GM21447 (cell line): ENCODE results near the gene ENDOU.
A peak's percentile ranks its signal among the peaks of the same experiment; 100 is the strongest.

Source experiments
- ATAC-seq: cut with Tn5 transposase; IDR thresholded peaks from one replicate; pipeline ENCODE4 v1.9.1; 2021; ENCODE audit not compliant: unreplicated experiment

ENDOU gene

GRCh38 chr12:47725091-47725772, at the start of gene ENDOU:
ENDOU (minus strand) TSS chr12:47725490; CDS start chr12:47725413, 77 bp downstream.
- ATAC-seq: no peak

GRCh38 chr12:47774663-47775062, 49.4 kb upstream of the ENDOU start:
- no peak for ATAC-seq

- ATAC-seq: peak; percentile 9
These were observed 48.7 kb upstream of the ENDOU start for GRCh38 chr12:47773858-47774580.

GRCh38 chr12:47773062-47773857, 48.0 kb upstream of the ENDOU start, which contains the start of gene SLC48A1:
SLC48A1 (plus strand) TSS chr12:47773238; CDS start chr12:47773305, 67 bp downstream.
- ATAC-seq: peak; percentile 74

GRCh38 chr12:47772738-47773061, 47.4 kb upstream of the ENDOU start:
- no peak for ATAC-seq

DNA sequence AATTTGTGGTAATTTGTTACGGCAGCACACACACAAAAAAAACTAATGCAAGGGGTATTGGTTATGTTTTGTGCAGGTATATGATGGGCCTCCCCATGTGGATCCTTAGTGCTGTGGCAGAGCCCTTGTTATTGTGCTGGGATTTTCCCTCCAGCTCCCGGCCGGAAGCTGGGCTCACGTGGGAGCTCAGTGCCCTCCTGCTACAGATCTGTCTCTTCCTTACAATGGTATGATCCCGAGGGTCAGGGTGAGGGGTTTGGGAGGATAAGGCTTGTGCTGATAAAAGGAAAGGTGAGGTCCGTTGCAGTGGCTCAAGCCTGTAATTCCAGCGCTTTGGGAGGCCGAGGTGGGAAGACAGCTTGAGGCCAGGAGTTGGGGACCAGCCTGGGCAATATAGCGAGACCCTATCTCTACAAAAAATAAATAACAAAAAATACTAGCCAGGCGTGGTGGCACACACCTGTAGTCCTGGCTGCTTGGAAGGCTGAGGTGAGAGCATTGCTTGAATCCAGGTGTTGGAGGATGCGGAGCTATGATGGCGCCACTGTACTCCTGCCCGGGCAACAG, 46.9 kb upstream of the ENDOU start:
- no peak for ATAC-seq

GRCh38 chr12:47771304-47771703, 46.0 kb upstream of the ENDOU start:
- ATAC-seq: no peak

DNA sequence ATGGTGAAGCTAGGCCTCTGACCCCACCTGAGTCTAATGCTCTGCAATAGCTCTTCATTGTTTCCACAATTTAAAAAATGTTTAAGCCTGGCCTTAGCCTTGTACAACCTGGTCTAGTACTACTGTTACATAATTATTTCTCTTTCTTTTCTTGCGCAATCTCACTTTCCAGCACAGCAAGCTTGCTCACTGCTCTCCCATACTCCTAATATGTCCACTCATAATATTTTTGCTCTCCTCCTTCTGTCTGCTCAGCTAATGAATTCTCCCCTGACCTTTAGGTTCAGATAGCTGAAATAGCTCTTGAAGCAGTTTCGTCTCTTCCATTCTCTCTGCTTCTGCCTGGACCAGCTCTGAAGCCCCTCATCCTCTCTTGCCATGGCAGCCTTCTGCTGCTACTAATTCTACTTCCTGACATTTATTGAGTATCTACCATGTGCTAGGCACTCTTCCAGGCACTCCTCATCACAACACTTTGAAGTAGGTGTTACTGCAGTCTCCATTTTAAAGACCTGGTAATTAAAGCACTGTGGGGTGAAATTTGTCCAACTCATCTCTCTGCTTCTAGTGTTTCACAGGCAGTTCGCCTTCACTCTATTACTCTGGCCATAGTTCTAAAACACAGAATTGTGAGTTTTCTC, 44.9 kb upstream of the ENDOU start:
- ATAC-seq: no peak

DNA sequence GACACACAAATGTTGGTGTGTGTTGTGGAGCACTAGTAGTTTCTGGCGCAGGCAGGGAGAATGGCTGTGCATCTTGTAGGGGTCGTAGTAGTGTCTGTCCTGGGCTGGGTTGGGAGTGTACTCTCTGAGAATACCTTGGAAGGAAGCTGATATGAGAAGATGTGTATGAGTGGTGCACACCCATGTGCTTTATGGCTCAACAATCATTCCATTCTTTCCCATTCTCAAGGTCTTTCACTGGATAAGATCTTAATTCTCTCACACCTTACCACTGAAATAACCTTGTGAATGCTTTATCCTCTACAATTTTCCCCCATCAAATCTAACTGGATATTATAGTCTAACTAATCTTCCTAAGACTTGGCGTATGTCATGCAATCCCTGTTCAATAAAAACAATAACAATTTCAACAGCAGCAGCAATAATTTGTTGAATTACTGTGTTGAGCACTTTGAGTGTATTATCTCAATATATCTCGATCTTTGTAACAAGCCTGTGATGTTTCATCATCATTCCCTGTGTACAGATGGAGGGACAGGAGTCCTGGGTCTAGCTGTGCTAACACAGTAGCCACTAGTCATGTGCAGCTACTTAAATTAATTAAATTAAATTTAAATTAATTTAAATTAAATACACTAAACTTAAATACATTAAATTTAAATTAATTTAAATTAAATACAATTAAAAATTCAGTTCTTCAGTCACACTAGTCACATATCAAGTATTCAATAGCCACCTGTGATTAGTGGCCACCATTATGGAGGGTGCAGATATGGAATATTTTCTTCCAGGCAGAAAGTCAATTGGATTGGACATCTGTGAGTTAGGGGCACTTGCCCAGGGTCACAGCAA, 44.2 kb upstream of the ENDOU start:
- no peak for ATAC-seq

GRCh38 chr12:47768323-47768811, 43.1 kb upstream of the ENDOU start:
- no peak for ATAC-seq

- ATAC-seq: peak; percentile 72
These were observed 42.0 kb upstream of the ENDOU start for GRCh38 chr12:47767216-47767724.

DNA sequence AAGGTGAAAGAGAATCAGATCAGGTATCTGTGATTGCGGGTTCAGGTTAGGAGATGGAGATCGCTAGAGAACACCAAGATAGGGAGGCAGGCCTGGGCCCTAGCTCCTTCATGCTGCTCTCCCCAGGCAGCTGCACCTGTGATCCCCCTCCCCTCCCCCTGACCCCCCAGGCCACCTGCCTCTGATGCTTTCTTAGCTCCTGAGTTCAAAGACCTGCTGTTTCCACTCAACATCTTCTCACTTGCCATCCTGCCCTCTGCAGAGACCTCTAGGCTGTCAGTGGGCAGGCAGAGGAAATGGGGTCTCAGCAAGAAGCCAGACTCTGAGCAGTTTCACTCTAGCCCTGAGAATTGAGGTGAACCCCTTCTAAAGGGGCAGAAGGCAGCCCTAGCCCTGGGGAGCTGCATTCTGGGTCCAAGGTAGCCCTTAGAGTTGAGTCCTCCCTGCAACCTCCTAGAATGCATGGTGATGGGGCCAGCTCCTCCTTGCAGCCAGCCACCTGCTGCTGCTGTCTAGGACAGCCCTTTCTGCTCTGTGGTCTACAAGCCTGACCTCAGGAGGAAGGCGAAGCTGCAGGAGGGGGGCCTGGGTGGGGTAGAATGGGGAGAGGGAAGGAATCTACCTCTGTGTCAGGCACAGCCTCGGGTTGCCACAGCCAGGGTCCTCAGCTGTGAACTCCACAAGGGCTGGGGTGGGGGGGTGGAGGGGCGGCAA, 41.4 kb upstream of the ENDOU start:
- no peak for ATAC-seq

DNA sequence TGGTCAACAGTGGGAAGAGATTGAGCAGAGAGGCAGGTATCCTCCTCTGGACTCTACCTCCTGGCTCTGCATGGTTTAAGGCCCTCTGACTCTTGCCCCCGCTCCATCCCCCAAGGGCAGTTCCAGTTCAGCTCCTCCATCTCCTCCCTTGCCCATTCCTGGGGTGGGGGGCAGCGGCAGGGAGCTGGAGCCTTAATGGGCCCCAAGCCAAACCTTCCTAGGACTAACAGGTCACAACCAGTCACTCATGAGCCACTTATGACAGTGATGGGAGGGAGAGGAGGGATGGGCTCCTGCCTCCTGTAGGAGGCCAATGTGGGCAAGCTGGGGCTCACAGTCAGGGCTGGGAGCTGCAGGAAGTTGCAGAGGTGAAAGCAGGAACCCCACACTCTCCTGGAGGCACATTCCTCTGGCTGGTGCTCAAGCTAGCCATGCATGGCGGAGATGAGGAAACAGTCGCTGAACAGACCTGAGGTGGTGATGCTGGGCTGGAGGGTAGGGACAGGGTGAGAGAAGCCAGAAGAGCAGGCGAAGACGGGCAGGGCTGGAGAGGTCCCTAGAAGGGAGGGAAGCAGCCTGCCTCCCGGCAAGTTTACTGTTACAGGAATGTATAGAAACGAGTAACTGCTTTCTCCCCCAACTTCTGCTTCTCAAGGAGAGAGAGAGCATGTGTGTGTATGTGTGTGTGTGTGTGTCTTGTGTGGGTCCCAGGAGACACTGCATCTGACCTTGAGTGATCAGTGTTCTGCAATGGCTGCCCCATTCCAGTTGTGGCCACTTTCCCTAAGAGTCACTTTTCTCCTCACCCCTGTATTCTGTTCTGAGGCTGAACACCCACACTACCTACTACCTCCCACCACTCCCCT, 38.4 kb upstream of the ENDOU start:
- no peak for ATAC-seq

GRCh38 chr12:47762850-47763465, 37.7 kb upstream of the ENDOU start:
- ATAC-seq: no peak

- ATAC-seq: peak; percentile 46
These were observed 33.8 kb upstream of the ENDOU start, which contains the start of gene RAPGEF3 for GRCh38 chr12:47758834-47759690. RAPGEF3 (minus strand) TSS chr12:47758880; CDS start chr12:47758556, 324 bp downstream.

DNA sequence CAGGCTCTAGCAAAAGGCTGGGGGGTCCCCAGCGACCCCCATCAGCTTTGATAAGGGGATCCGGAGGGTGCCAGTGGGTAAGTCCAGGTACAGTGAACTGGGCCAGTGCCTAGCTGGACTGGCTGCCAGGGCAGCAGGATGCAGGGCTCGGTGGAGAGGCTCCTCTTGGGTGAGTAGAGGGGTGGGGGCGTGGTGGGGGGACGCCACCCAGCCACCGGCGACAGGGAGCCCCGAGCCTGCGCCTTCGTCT, 33.2 kb upstream of the ENDOU start:
- no peak for ATAC-seq
